ENCODE results near the gene PDE11A.

DNA sequence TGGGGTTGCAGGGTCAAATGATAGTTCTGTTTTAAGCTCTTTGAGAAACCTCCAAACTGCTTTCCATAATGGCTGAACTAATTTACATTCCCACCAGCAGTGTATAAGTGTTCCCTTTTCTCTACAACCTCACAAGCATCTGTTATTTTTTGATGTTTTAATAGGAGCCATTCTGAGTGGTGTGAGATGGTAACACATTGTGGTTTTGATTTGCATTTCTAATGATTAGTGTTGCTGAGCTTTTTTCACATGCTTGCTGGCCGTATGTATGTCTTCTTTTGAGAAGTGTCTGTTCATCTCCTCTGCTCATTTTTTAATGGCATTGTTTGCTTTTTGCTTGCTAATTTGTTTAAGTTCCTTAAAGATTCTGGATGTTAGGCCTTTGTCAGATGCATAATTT is 107.7 kb downstream of the PDE11A start:
- no peak for TF ChIP-seq POLR2A (IDR thresholded peaks at IDR 0.05; ENCODE audit: low read length)
- no peak for TF ChIP-seq ZSCAN20 (CRISPR knock-in tag; IDR thresholded peaks at IDR 0.05)
- TF ChIP-seq RAD21 (conservative IDR thresholded peaks at IDR 0.05 in 1 of 2, IDR thresholded peaks at IDR 0.05 in 1 of 2): no peak
- TF ChIP-seq, protein P1, sequence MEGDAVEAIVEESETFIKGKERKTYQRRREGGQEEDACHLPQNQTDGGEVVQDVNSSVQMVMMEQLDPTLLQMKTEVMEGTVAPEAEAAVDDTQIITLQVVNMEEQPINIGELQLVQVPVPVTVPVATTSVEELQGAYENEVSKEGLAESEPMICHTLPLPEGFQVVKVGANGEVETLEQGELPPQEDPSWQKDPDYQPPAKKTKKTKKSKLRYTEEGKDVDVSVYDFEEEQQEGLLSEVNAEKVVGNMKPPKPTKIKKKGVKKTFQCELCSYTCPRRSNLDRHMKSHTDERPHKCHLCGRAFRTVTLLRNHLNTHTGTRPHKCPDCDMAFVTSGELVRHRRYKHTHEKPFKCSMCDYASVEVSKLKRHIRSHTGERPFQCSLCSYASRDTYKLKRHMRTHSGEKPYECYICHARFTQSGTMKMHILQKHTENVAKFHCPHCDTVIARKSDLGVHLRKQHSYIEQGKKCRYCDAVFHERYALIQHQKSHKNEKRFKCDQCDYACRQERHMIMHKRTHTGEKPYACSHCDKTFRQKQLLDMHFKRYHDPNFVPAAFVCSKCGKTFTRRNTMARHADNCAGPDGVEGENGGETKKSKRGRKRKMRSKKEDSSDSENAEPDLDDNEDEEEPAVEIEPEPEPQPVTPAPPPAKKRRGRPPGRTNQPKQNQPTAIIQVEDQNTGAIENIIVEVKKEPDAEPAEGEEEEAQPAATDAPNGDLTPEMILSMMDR (IDR thresholded peaks at IDR 0.05): no peak
- TF ChIP-seq RCOR1 (IDR thresholded peaks at IDR 0.05; ENCODE audit: low read depth, low read length): no peak
- TF ChIP-seq, protein P2, sequence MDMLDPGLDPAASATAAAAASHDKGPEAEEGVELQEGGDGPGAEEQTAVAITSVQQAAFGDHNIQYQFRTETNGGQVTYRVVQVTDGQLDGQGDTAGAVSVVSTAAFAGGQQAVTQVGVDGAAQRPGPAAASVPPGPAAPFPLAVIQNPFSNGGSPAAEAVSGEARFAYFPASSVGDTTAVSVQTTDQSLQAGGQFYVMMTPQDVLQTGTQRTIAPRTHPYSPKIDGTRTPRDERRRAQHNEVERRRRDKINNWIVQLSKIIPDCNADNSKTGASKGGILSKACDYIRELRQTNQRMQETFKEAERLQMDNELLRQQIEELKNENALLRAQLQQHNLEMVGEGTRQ (IDR thresholded peaks at IDR 0.05): no peak
- TF ChIP-seq PHF8 (IDR thresholded peaks at IDR 0.05; ENCODE audit: borderline replicate concordance, low read depth): no peak
- TF ChIP-seq ESRRA (IDR thresholded peaks at IDR 0.05; ENCODE audit: borderline replicate concordance, low read length): no peak
- TF ChIP-seq, protein P3, sequence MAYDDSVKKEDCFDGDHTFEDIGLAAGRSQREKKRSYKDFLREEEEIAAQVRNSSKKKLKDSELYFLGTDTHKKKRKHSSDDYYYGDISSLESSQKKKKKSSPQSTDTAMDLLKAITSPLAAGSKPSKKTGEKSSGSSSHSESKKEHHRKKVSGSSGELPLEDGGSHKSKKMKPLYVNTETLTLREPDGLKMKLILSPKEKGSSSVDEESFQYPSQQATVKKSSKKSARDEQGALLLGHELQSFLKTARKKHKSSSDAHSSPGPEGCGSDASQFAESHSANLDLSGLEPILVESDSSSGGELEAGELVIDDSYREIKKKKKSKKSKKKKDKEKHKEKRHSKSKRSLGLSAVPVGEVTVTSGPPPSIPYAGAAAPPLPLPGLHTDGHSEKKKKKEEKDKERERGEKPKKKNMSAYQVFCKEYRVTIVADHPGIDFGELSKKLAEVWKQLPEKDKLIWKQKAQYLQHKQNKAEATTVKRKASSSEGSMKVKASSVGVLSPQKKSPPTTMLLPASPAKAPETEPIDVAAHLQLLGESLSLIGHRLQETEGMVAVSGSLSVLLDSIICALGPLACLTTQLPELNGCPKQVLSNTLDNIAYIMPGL (CRISPR knock-in tag; IDR thresholded peaks at IDR 0.05; ENCODE audit: borderline replicate concordance): no peak
- no peak for TF ChIP-seq GATA3 (IDR thresholded peaks at IDR 0.05; ENCODE audit: borderline replicate concordance)
- no peak for TF ChIP-seq FOSL2 (IDR thresholded peaks at IDR 0.05)
- no peak for TF ChIP-seq FOSL2 (CRISPR knock-in tag; IDR thresholded peaks at IDR 0.05)
- TF ChIP-seq KDM1A (IDR thresholded peaks at IDR 0.05; ENCODE audit: low read depth): no peak
- no peak for TF ChIP-seq JUN (IDR thresholded peaks at IDR 0.05)

Measured in A549 (cell line).